GM12892 (cell line): ENCODE measurements around the gene RIC8B.

ENCODE experiments used
- POLR2A ChIP-seq: IDR thresholded peaks from 2 replicates; pipeline ENCODE4 v1.6.1; 2011; ENCODE audit warnings: low read depth, low read length, control low read depth
- POLR2AphosphoS5 ChIP-seq: IDR thresholded peaks from 2 replicates; pipeline ENCODE4 v1.6.1; 2011; ENCODE audit warnings: low read depth, low read length, control low read depth
- TAF1 ChIP-seq: IDR thresholded peaks from 2 replicates; pipeline ENCODE4 v1.6.1; 2011; ENCODE audit warnings: low read depth, mild to moderate bottlenecking, control low read depth, low read length, borderline replicate concordance

- TF ChIP-seq TAF1 (no peak), POLR2AphosphoS5 (no peak), POLR2A (no peak)
These were observed 67.2 kb downstream of the RIC8B start for GRCh38 chr12:106841510-106842302.
